HEK293T (cell line): ENCODE data around the gene DDX3X.

ENCODE experiments used
- ARNT ChIP-seq: fragments of 450-650 bp; IDR thresholded peaks from 2 replicates; pipeline ENCODE4 v1.6.1; 2017; ENCODE audit warnings: mild to moderate bottlenecking
- BHLHE40 ChIP-seq: fragments of 450-650 bp; IDR thresholded peaks from 2 replicates; pipeline ENCODE4 v1.6.1; 2016; ENCODE audit warnings: mild to moderate bottlenecking, moderate library complexity, borderline replicate concordance
- ELF4 ChIP-seq: fragments of 450-650 bp; IDR thresholded peaks from 2 replicates; pipeline ENCODE4 v1.6.1; 2017; ENCODE audit warnings: antibody characterized with exemption
- FOXA1 ChIP-seq: fragments of 450-650 bp; IDR thresholded peaks from 2 replicates; pipeline ENCODE4 v1.6.1; 2016; ENCODE audit warnings: mild to moderate bottlenecking
- FOXK2 ChIP-seq: fragments of 450-650 bp; IDR thresholded peaks from 2 replicates; pipeline ENCODE4 v1.6.1; 2016; ENCODE audit warnings: mild to moderate bottlenecking
- FOXM1 ChIP-seq: fragments of 450-650 bp; IDR thresholded peaks from 2 replicates; pipeline ENCODE4 v1.6.1; 2017; ENCODE audit warnings: mild to moderate bottlenecking, borderline replicate concordance
- HDGF ChIP-seq: fragments of 450-650 bp; IDR thresholded peaks from 2 replicates; pipeline ENCODE4 v1.6.1; 2017; ENCODE audit warnings: antibody characterized with exemption, borderline replicate concordance
- L3MBTL2 ChIP-seq: fragments of 450-650 bp; conservative IDR thresholded peaks from 2 replicates; pipeline ENCODE4 v1.6.1; 2016; ENCODE audit warnings: mild to moderate bottlenecking
- NFRKB ChIP-seq: fragments of 450-650 bp; IDR thresholded peaks from 2 replicates; pipeline ENCODE4 v1.6.1; 2016; ENCODE audit warnings: mild to moderate bottlenecking, moderate library complexity
- SP1 ChIP-seq: fragments of 450-650 bp; IDR thresholded peaks from 2 replicates; pipeline ENCODE4 v1.6.1; 2017
- SUZ12 ChIP-seq: fragments of 450-650 bp; IDR thresholded peaks from 2 replicates; pipeline ENCODE4 v1.6.1; 2016; ENCODE audit warnings: mild to moderate bottlenecking
- TARDBP ChIP-seq: fragments of 450-650 bp; IDR thresholded peaks from 2 replicates; pipeline ENCODE4 v1.6.1; 2016
- ZNF384 ChIP-seq: fragments of 450-650 bp; IDR thresholded peaks from 2 replicates; pipeline ENCODE4 v1.6.1; 2016

GRCh38 chrX:41317477-41318208 lies 16.3 kb upstream of the DDX3X start:
- no peak for TF ChIP-seq SUZ12
- no peak for TF ChIP-seq BHLHE40
- TF ChIP-seq SP1, result no peak
- TF ChIP-seq ARNT, result no peak
- no peak for TF ChIP-seq ELF4
- TF ChIP-seq FOXM1, result no peak
- TF ChIP-seq ZNF384, result no peak
- TF ChIP-seq NFRKB, result no peak
- TF ChIP-seq HDGF, result no peak
- no peak for TF ChIP-seq FOXA1
- no peak for TF ChIP-seq TARDBP
- no peak for TF ChIP-seq FOXK2
- TF ChIP-seq L3MBTL2, result no peak
